ENCODE data around the gene UBE2M.

UBE2M gene

GRCh38 chr19:58535857-58536256, 22.6 kb downstream of the UBE2M start:
- no peak for TF ChIP-seq CTCF (IDR thresholded peaks at IDR 0.05; ENCODE audit: low read depth, low read length)
- DNase-seq (ENCODE audit: extremely low read depth, low read depth), result no peak

- no peak for TF ChIP-seq CTCF (IDR thresholded peaks at IDR 0.05; ENCODE audit: low read depth, low read length)
- DNase-seq (ENCODE audit: extremely low read depth, low read depth), result no peak
Observed at GRCh38 chr19:58531034-58531840, 27.2 kb downstream of the UBE2M start.

GRCh38 chr19:58529405-58529804, 29.0 kb downstream of the UBE2M start:
- no peak for TF ChIP-seq CTCF (IDR thresholded peaks at IDR 0.05; ENCODE audit: low read depth, low read length)
- DNase-seq (ENCODE audit: extremely low read depth, low read depth), result no peak

GRCh38 chr19:58522709-58523108, 35.7 kb downstream of the UBE2M start:
- no peak for TF ChIP-seq CTCF (IDR thresholded peaks at IDR 0.05; ENCODE audit: low read depth, low read length)
- DNase-seq (ENCODE audit: extremely low read depth, low read depth), result no peak

- DNase-seq (ENCODE audit: extremely low read depth, low read depth), result no peak
- TF ChIP-seq CTCF (IDR thresholded peaks at IDR 0.05; ENCODE audit: low read depth, low read length), result no peak
Observed at GRCh38 chr19:58521651-58522050, 36.8 kb downstream of the UBE2M start.

- TF ChIP-seq CTCF (IDR thresholded peaks at IDR 0.05; ENCODE audit: low read depth, low read length), result no peak
- no peak for DNase-seq (ENCODE audit: extremely low read depth, low read depth)
Observed at GRCh38 chr19:58520257-58520599, 38.2 kb downstream of the UBE2M start.

GRCh38 chr19:58519355-58520256, 38.8 kb downstream of the UBE2M start, which contains the start of gene ZBTB45:
TSS of gene ZBTB45 (minus strand) at chr19:58519810. CDS start at chr19:58517673, 2,137 bp downstream.
- DNase-seq (ENCODE audit: extremely low read depth, low read depth), result peak; percentile 89
- peak; percentile 72 for TF ChIP-seq CTCF (IDR thresholded peaks at IDR 0.05; ENCODE audit: low read depth, low read length)
